GM12865 (cell line): ENCODE results near the gene ANTXRL.
A peak's percentile ranks its signal among the peaks of the same experiment; 100 is the strongest.

Experiments
- DNase-seq: peaks from one replicate; pipeline ENCODE4 v3.0.0; 2010; ENCODE audit warnings: low read depth
- H3K4me3 ChIP-seq: 2 replicates; pipeline ENCODE4 v1.5.1; 2011; ENCODE audit warnings: mild to moderate bottlenecking, low read depth, low read length, control low read depth
- CTCF ChIP-seq: IDR thresholded peaks from 2 replicates; pipeline ENCODE4 v1.5.1; 2011; ENCODE audit warnings: low read length, control low read depth, low read depth, inconsistent platforms; ENCODE audit not compliant: insufficient read depth; ENCODE audit errors: missing control alignments

ANTXRL gene

DNA sequence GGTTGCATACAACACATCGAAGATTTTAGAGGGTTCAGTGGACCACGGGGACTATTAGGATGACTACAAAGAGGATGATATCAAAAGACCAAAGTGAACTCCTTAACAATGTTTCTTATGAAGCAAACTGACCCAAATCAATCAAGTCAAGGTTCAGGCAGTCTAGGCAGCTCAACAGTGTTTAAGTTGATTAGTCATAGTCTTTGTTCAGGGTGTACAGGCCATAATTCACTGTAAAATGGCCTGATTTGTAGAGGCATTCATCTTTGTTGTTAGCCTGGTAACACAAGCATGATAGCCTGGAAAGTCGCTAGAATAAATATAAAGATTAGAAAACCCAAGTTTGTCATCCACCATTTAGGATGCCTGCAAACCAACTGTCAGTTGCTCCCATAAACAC lies 32.6 kb downstream of the ANTXRL start:
- no peak overlapping the region for H3K4me3 ChIP-seq
- DNase-seq, result no peak
- TF ChIP-seq CTCF, result no peak

- H3K4me3 ChIP-seq, result no peak overlapping the region
- TF ChIP-seq CTCF, result no peak
- no peak for DNase-seq
Observed at GRCh38 chr10:46321770-46322169, 35.0 kb downstream of the ANTXRL start.

- TF ChIP-seq CTCF, result no peak
- no peak for DNase-seq
- H3K4me3 ChIP-seq, result no peak overlapping the region
Observed at GRCh38 chr10:46323176-46323575, 36.4 kb downstream of the ANTXRL start.

GRCh38 chr10:46325021-46325420 lies 38.2 kb downstream of the ANTXRL start:
- TF ChIP-seq CTCF, result peak; percentile 24
- no peak overlapping the region for H3K4me3 ChIP-seq
- DNase-seq, result no peak

DNA sequence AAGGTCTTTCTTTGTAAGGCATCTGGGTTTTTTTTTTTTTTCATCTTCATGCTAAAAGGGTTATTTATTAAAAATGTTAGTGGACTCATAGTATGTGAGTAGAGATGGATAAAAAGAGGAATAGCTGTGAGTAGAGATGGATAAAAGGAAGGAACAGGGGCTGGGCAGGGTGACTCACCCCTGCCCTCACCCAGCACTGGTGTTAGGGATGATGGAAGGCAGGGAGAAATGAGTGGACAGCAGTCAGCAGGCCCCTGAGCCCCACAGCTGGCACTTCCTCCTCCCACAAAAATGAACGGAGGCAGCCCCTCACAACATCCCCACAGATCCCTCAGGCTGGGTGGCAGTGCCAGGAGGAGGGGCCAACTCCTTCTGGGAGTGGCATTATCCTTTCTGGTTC lies 39.3 kb downstream of the ANTXRL start:
- no peak for DNase-seq
- no peak for TF ChIP-seq CTCF
- no peak overlapping the region for H3K4me3 ChIP-seq

DNA sequence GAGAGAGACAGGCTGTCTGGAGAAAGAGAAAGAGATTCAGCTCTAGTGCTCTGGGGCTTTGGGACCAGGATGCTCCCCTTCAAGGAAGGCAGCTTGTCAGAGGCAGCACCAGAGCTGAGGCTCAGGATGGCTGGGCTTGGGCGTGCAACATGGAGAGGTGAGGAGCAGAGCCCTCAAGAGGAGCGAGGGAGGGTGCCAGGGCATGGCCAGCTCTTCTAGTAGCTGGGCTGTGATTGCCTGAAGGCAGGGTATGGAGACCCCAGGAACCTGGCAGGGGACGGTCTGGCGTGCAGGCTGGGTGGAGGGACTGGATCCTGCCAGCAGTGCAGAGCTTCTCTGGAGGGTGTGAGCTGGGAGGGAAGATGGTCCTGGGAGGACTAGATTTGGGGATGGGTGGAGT lies 40.2 kb downstream of the ANTXRL start:
- no peak for TF ChIP-seq CTCF
- DNase-seq, result no peak
- H3K4me3 ChIP-seq, result no peak overlapping the region

- no peak overlapping the region for H3K4me3 ChIP-seq
- DNase-seq, result no peak
- no peak for TF ChIP-seq CTCF
Observed at GRCh38 chr10:46327685-46328084, 40.9 kb downstream of the ANTXRL start.
